Left ventricle myocardium superior (tissue), 1 donor: Measurements from ENCODE around the gene MAN2A1. TPM values are rescaled to one million over a fixed set of nuclear protein-coding genes. Genes with fewer than 3 reads are reported as not detected.
"Not testable (repeated sequence)": the region's sequence is repeated elsewhere in the genome, so short reads cannot be mapped to it uniquely, and the experiment has no call there.

Experiments
- ATAC-seq: fragments of 200-7000 bp; cut with Tn5 transposase; one replicate; pipeline ENCODE4 v1.9.1; 2020; ENCODE audit warnings: mild to moderate bottlenecking, moderate library complexity
- DNase-seq: peaks from one replicate; pipeline ENCODE4 v3.0.0-alpha.2; 2020
- intact Hi-C: fragments of 100-400 bp; cut with micrococcal nuclease; formaldehyde crosslinking; loops from one replicate; pipeline ENCODE4 v1.11.0; 2022
- total RNA-seq: library from RNA; stranded (reverse); fragmentation: NEBNext Ultra II Directional; extraction: Animal tissue kit (Norgen Biotek cat#: 25700); gene quantifications from one replicate; pipeline ENCODE4 v1.2.1, GENCODE V29; 2021
- donor health status: DM: no; HTN: yes; CAD: no; lungs with severe emphysema.

Gene MAN2A1
- total RNA-seq, 1 donor from 2014 or later, result 8.1 TPM

DNA sequence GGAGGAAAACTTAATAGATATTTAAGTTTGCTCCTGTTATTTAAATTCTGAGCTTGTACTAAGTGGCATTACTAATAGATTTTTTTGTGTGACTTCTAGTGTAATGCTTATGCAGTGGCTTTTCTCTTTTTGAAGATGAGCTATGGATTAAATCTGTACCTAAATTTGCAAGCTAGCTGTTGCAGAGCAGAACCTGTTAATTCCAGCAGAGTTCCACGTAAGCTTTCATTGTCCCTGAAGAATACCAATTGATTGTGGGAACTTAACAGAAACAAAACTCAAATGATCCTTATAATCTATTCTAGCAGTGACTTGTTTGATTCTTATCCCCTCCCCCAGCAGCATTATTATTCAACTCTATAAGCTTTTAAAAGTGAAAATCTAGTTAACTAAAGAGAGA lies 51.7 kb downstream of the MAN2A1 start:
- ATAC-seq (no peak), DNase-seq (no peak)
- intact Hi-C loops, result no loop called here

DNA sequence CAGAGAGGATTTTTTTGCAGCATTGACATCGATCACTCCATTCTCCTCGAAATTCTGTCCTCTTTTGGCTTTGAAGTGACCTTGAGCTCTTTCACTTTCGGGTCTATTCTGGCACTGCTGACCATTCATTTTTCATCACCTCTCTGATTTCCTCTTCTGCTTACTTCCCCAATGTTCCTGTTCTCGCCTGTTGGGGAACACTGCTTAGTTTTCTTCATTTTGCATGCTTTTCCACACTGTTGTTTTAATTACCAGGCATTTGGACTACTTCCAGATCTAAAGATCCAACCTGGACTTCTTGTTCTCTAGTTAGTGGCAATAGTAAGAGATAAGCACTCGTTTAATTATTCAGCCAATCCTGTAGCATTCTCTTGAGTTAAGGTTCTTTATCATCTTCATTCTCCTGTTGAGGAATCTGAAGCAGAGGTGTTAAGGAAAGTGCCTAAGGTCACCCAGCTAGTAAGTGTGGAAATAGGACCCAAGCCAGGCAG lies 53.4 kb downstream of the MAN2A1 start:
- ATAC-seq, result peak; percentile 67
- intact Hi-C loops, result no loop called here
- DNase-seq, result no peak

DNA sequence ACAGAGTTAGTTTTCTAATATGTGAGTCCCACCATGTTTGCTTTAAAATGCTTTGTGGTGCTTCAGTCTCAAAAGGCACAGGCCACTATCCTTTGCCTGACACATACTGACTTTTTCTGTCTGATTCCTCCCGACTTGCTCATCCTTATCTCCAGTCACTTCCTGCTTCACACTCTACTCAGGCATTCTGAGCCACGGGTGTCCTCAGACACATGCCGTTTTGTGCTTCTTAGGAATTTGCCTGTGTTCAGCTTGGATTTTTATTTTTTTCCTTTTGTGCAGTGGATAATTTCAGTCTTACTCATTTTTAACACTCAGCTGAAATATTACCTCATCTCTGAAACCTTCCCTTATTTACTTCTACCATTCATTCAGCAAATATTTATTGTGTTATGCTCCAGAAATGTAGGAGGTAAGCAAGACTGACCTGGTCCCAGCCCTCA lies 54.1 kb downstream of the MAN2A1 start:
- DNase-seq (no peak), ATAC-seq (peak; percentile 67)
- intact Hi-C loops, result no loop called here

DNA sequence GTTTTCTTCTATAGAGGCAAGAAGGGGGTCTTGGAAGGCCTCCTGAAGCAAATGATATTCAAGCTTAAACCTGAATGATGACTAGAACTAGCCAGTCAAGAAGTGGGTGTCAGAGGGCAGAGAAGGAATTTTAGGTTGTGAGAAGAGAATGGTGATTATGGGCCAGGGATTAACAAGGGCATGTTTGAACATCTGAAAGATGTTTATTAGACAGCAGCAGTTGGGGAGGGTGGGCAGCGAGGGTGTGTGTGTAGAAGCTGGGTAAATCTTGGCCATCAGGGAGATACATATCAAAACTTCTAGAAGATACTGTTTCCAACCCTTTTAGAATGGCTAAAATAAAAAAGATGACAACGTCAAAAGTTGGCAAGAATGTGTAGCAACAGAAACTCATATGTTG lies 54.5 kb downstream of the MAN2A1 start:
- no peak for ATAC-seq
- intact Hi-C loops, result no loop called here
- DNase-seq, result no peak

DNA sequence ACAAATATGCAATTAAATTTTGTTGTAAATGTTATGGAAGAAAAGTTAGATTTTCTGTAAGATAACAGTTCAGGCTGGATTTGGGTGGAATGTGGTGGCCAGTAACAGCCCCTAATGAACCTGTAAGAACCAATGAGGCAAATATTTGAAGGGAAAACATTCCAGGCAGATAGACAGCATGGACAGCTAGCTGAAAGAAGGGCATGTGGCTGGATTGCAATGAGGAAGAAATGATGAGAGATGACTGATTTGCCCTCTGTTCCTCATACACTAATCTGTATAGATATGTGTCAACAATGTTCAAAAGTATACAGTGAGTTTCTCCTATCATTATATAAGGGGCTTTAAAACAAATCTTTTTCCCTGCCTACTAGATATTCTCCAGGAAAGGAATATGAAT lies 58.8 kb downstream of the MAN2A1 start:
- intact Hi-C loops, result no loop called here
- no peak for ATAC-seq

DNA sequence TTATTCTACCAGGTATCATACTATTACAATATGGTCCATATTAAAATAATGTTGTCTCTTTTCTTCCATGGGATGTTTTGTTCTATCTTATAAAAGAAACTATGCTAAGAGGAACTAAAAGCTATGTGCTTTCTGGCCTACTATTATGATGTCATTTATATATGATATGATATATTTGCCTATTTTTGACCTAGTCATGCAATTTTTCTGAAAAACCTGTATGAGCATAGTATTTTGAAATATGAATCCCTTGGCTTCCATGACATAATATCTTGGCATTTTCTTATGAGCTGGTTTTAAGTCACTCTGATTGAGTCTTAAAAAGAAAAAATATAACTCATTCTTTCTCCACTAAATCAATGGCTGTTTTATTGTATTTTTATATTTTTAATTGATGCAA lies 60.7 kb downstream of the MAN2A1 start:
- ATAC-seq, result no peak
- intact Hi-C loops, result no loop called here
- no peak for DNase-seq

More for the DNA sequence above, 58.8 kb downstream of the MAN2A1 start:
- DNase-seq, result no peak

DNA sequence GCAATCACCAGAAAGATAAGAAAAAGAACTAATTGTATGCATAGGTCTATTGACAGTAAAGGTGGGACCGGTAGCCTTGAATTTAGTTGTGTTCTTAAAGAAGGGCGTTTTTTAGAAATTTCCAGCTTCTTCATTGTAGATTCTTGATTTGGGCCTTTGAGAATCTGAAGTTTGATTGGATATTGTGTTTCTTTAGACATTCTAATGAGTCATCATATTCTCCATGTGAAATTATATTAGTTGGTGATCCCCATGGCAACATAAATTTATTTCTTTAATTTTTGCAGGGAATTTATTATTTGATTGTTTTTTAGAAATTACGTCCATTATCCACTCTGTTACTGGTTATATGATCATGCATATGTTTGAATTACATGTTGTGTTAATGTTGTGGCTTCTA lies 63.6 kb downstream of the MAN2A1 start:
- no peak for ATAC-seq
- intact Hi-C loops, result no loop called here
- DNase-seq, result no peak

DNA sequence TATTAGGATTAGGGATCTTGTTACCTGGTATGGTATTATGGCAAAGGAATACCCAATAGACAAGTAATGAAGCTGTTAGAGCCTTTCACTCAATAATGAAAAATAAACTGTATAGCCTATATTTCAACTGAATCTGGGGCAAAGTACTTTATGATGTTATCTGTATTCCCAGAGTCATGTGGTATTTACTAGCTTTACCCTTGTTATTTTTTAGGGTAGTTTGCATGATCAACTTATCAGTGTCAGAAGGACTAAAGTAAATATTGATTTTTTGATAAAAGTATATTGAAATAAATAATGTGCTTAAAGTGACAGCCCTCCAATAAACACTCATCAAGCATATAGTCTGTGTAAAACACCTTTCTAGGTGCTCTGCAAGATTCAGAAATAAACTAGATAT lies 64.6 kb downstream of the MAN2A1 start:
- DNase-seq (no peak), ATAC-seq (no peak)
- intact Hi-C loops, result no loop called here

DNA sequence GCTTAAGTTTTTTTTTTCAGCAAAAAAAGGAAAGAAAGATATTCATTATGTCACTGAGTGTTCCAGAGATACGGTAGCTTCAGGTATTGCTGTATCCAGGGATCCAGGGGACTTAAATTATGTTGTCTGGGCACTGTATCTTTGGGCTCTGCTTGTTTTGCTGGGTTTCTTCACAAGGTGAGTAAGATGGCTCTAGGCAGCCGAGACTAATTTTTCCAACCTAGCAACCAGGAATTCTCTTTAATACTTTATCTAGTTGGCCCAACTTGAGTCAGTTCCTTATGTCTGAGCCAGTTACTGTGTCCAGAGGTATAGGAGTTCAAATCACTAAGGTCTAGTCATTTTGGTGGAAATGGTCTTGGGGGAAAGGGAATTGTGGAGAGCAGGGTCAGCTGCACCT lies 66.0 kb downstream of the MAN2A1 start:
- ATAC-seq, result no peak
- intact Hi-C loops, result no loop called here
- DNase-seq, result no peak

DNA sequence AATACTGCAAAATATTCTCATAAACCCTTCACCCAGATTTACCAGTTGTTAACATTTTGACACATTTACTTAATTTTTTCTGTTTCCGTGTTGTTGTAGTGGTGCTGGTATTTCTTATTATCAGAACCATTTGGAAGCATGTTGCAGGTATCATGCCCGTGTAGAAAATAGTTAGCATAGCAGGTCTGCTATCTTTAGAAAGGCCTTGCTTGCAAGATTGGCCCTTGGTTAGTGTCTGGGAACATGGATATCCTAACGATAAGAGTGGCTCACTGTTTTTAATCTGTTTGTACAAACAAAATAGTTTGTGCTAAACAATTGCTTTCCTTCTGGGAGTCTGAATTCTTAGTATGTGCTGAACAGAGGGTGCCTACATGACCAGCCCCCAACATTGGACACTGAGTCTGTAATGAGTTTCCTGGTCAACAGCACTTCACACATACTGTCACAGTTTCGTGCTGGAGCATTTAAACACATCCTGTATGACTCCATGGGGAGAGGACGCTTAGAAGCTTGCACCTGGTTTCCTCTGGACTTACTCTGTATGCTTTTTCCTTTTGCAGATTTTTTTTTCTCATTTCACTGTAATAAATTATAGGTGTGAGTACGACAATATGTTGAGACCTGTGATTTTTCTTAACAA lies 66.9 kb downstream of the MAN2A1 start:
- DNase-seq (no peak), ATAC-seq (peak; percentile 36)
- intact Hi-C loops, result no loop called here

DNA sequence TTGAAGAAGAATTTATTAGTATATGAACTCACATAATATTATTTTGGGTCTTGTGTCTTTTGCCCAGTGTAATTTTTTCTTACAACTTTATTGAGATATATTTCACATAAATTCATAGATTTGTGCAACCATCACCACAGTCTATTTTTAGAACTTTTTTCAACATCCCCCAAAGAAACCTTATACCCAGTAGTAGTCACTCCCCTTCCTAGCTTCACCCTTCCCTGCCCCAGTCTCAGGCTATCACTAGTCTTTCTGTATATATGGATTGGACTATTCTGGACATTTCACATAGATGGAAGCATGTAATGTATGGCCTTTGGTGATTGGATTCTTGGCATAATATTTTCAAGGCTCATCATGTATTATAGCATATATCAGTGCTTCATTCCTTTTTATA lies 67.8 kb downstream of the MAN2A1 start:
- ATAC-seq, result no peak
- intact Hi-C loops, result no loop called here
- DNase-seq, result no peak

DNA sequence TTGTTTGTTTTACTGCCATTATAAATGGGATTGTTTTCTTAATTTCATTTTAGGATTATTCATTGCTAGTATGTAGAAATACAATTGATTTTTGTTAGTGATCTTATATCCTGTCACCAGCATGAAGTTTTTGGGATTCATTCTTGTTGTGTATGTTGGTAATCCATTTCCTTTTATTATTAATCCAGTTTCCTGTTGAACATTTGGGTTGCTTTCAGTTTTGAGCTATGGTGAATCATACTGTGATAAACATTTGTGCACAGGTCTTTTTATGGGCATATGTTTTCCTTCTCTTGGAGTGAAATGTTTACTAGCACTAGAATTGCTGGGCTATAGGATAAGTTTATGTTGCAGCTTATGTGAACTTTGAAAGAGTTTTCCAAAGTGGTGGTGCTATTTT lies 69.6 kb downstream of the MAN2A1 start:
- intact Hi-C loops, result no loop called here
- ATAC-seq, result no peak
- no peak for DNase-seq

DNA sequence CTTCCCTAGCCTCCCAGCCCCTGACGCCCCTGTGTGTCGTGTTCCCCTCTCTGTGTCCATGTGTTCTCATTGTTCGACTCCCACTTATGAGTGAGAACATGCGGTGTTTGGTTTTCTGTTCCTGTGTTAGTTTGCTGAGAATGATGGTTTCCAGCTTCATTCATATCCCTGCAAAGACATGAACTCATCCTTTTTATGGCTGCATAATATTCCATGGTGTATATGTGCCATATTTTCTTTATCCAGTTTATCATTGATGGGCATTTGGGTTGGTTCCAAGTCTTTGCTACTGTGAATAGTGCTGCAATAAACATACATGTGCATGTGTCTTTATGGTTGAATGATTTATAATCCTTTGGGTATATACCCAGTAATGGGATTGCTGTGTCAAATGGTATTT lies 70.4 kb downstream of the MAN2A1 start:
- ATAC-seq, intact Hi-C loops, DNase-seq: not testable (repeated sequence)

DNA sequence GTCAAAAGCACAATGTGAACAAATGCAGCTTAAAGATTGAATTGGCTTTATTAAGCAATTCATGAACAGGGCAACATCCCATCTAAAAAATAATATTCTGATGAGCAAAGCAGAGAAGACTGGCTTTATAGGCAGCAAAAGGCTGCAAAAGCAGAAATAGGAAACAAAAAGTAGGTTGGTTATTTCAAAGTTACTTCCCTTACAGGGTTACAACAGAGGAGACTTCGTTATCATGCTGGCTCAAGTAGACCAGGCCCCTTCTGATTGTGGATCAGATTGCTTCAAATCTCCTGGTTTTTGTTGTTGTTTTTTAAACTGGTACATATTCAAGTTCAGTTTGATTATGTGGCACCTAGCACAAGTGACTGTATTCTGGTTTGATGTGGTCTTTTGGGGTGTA lies 73.1 kb downstream of the MAN2A1 start:
- intact Hi-C loops, result no loop called here
- ATAC-seq (no peak), DNase-seq (no peak)

DNA sequence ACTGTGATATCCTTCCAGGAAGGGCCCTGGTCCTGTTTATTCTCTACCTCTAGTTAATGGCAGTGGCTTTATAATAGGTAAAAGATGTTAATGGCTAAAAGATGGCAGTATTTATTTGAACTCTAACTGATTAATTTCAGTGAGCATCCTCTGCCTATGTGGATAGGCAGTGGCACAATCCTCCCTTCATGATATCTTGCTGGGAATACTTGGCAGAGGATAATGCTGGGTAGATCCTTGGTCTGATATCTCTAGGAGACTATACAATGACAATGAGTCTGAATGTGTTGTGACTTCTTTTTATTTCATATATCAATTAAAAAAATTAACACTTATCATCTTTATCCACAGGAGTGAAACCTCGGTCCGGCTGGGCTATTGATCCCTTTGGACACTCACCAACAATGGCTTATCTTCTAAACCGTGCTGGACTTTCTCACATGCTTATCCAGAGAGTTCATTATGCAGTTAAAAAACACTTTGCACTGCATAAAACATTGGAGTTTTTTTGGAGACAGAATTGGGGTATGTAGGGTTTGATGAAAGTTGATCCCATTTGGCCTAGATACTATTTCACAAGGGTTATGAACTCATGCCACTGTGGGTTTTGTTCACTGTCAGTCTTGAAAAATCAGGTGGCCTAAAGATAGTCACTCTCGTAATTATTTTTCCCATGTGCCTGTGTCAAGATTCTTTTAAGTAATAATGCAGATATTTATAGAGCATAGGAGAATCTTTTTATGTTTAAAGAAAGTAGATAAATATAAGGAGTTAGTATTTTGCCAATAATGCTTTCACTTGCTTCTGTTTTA lies 77.7 kb downstream of the MAN2A1 start:
- intact Hi-C loops, result no loop called here
- DNase-seq, result no peak
- ATAC-seq, result no peak

DNA sequence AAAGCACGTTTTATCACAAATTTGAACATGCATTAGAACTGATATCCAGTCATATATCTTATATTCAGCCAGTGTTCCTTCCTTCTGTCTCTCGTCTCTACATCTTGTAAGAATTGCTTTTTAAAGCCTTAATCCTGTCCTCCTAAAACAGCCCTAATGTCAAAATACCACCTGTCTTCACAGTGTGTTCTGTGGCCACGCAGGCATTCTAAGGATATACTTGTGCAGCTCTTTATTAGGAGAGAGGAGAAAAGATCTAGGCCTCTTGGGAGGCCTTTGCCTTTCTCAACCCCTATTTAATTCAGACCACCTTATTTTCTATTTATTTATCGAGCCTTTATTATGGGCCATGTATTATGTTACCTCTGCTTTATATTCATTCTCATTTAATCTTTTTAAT lies 78.3 kb downstream of the MAN2A1 start:
- DNase-seq (no peak), ATAC-seq (no peak)
- intact Hi-C loops, result no loop called here

DNA sequence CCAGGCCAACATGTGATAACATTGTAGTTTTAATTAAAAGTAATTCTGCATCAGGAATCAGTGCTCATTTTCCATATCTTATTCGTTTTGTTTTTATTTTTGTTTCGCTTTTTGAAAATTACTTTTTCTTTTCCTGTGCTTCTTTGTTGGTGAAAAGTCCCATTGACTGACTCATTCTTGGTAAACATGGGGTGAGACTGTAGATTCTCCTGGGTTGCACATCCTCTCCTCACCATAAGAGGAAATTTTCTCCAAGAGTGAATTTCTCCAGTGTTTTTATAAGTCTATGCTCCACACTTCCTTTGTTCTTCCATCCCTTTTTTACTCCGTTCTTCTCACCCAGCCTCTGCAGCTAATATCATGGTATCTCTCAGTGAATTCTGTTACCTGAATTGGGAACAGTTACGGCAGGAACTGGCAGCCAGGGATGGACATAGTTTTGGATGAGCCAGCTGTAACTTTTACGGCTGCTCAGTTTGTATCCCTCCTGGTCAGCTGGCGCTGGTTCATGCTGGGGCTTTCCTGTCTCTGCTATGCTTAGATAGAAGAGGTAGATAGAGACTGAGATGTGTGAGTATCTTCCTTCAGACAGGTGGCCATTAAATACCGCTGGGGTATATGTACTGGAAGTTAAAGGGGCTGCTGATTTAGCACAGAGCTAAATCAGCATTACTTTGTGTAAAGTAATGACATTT lies 80.0 kb downstream of the MAN2A1 start:
- ATAC-seq (no peak), DNase-seq (no peak)
- intact Hi-C loops, result no loop called here

DNA sequence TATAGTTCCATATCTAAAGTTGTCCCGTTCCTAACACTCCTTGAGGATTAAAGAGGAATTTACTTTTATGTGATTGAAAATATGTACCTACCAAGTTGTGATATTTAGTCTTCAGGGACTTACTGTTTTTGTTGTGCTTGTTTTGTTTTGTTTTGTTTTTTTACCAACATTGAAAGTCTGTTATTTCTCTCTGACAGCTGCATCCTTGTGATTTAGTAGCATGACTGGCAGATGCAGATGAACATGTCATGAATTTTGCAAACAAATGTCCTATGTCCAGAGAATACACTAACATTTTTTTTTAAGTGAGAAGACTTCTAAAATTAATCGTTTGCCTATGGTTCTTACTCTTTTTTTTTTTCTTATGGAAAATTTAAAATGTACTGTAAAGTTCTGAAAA lies 85.4 kb downstream of the MAN2A1 start:
- DNase-seq, result no peak
- intact Hi-C loops, result no loop called here
- no peak for ATAC-seq

DNA sequence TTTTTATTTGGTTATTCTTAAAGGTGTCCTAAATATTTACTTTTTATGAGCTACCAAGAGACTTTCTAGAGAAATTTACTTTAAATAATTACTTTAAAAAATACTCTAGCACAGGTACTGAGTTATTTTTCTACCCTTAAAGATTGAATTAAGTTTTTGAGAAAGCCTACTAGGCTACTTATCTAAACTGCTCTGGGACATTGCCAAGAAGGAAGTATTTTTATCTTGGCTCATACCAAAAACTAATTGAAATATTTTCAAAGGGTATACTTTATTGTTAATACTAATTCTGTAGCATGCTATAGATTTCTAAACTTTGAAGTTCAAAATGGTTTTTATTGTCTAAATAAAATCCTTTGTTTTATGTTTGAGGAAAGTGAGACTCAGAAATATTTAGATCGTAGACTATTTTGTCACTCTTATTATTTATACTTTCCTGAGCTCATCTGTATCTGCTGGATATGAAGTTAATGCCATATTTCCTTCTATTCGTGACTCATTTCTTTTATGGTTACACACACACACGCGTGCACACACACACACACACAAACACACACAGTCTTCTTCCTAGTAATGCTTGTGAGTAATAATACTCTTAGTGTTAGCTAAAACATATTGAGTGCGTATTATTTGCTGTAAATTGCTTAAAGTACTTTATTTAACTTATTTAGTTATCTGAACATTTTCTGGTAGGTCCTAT lies 89.5 kb downstream of the MAN2A1 start:
- ATAC-seq (no peak), DNase-seq (no peak)
- intact Hi-C loops, result no loop called here

DNA sequence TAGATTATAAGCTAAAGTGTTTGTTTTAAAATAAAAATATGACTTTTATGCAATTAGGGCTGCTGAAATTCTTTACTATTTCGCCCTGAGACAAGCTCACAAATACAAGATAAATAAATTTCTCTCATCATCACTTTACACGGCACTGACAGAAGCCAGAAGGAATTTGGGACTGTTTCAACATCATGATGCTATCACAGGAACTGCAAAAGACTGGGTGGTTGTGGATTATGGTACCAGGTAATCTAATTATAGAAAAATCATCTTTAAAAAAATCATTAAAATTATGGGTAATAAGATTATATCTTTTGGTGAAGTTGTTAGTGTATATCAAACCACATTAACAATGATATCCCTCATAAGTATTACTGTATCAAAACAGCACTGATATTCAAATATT lies 95.0 kb downstream of the MAN2A1 start:
- no peak for DNase-seq

More for the DNA sequence above, 95.0 kb downstream of the MAN2A1 start:
- intact Hi-C loops, result no loop called here
- ATAC-seq, result no peak
